ENCODE measurements around the gene AGAP1. TPM values are rescaled to one million over a fixed set of nuclear protein-coding genes. Genes with fewer than 3 reads are reported as not detected.

The AGAP1 gene
- total and polyA plus RNA-seq, 9 donors, result 5.7 to 32.2 (median 20.2) TPM

GRCh38 chr2:236117861-236118269 lies 624.0 kb downstream of the AGAP1 start:
- WGBS, 3 donors, result 33 to 61% (median 59%) methylated on average over 10 of the region's 10 CpGs
- H3K9me3 ChIP-seq, result no peaks in the 10 kb centered on the region

GRCh38 chr2:236119003-236119402 lies 625.2 kb downstream of the AGAP1 start:
- intact Hi-C loops (cut with DNase I), result no loop called here
- H3K9me3 ChIP-seq, result no peaks in the 10 kb centered on the region
- peaks cover 1% of the 10 kb centered on the region for H3K4me1 ChIP-seq (ENCODE audit: insufficient read depth)
- 92 to 96% (median 95%) methylated on average over 4 of the region's 4 CpGs for WGBS, 3 donors
- H3K36me3 ChIP-seq, result no peaks in the 10 kb centered on the region
- TF ChIP-seq EP300 (IDR thresholded peaks at IDR 0.05) (no peak), CTCF (IDR thresholded peaks at IDR 0.05) (no peak), POLR2A (IDR thresholded peaks at IDR 0.05) (no peak)
- no peak for DNase-seq
- no peak overlapping the region for H3K27ac ChIP-seq
- H3K4me3 ChIP-seq, result no peak overlapping the region
- no peaks in the 10 kb centered on the region for H3K27me3 ChIP-seq

More at GRCh38 chr2:236117861-236118269, 624.0 kb downstream of the AGAP1 start:
- Histone ChIP-seq H3K27me3 (no peaks in the 10 kb centered on the region), H3K4me3 (no peak overlapping the region), H3K27ac (no peak overlapping the region), H3K36me3 (no peaks in the 10 kb centered on the region), H3K4me1 (ENCODE audit: insufficient read depth) (peaks cover 1% of the 10 kb centered on the region)
- TF ChIP-seq EP300 (IDR thresholded peaks at IDR 0.05) (no peak), CTCF (IDR thresholded peaks at IDR 0.05) (no peak), POLR2A (IDR thresholded peaks at IDR 0.05) (no peak)
- DNase-seq, result no peak
- intact Hi-C loops (cut with DNase I), result no loop called here

GRCh38 chr2:236119476-236119875 lies 625.6 kb downstream of the AGAP1 start:
- WGBS, 3 donors, result 73 to 78% (median 77%) methylated on average over 13 of the region's 13 CpGs
- Histone ChIP-seq H3K27me3 (no peaks in the 10 kb centered on the region), H3K4me3 (no peak overlapping the region), H3K27ac (no peak overlapping the region), H3K9me3 (no peaks in the 10 kb centered on the region), H3K4me1 (ENCODE audit: insufficient read depth) (peaks cover 1% of the 10 kb centered on the region), H3K36me3 (no peaks in the 10 kb centered on the region)
- intact Hi-C loops (cut with DNase I), result no loop called here
- no peak for DNase-seq
- TF ChIP-seq CTCF (IDR thresholded peaks at IDR 0.05), result no peak
- TF ChIP-seq EP300 (IDR thresholded peaks at IDR 0.05), result no peak
- TF ChIP-seq POLR2A (IDR thresholded peaks at IDR 0.05), result no peak

- DNase-seq, result no peak
- TF ChIP-seq CTCF (IDR thresholded peaks at IDR 0.05) (no peak), EP300 (IDR thresholded peaks at IDR 0.05) (no peak), POLR2A (IDR thresholded peaks at IDR 0.05) (no peak)
- Histone ChIP-seq H3K9me3 (no peaks in the 10 kb centered on the region), H3K4me3 (no peak overlapping the region), H3K4me1 (ENCODE audit: insufficient read depth) (peaks cover 1% of the 10 kb centered on the region), H3K27me3 (no peaks in the 10 kb centered on the region), H3K27ac (no peak overlapping the region), H3K36me3 (no peaks in the 10 kb centered on the region)
- 85 to 89% (median 89%) methylated on average over 29 of the region's 29 CpGs for WGBS, 3 donors
- intact Hi-C loops (cut with DNase I), result no loop called here
Observed at GRCh38 chr2:236120141-236120601, 626.3 kb downstream of the AGAP1 start.
